Transverse colon (tissue), 4 donors: ENCODE results near the gene WDR27.

Experiments
- POLR2A ChIP-seq: fragments of 450-650 bp; IDR thresholded peaks from one replicate; pipeline ENCODE4 v1.6.1; 2016; ENCODE audit warnings: antibody characterized with exemption, mild to moderate bottlenecking, moderate library complexity
- POLR2AphosphoS5 ChIP-seq, 3 donors: sonication (generic); formaldehyde crosslinking; IDR thresholded peaks; one replicate each; pipeline ENCODE4 v1.6.1; 2016; ENCODE audit warnings: antibody characterized with exemption in 3 of 3
- TF ChIP-seq, protein P1 (sequence below), 5 experiments: fragments of 200-600 bp in 3 of 5; fragments of 450-650 bp in 2 of 5; sonication (generic) in 3 of 5; IDR thresholded peaks; 1 replicate in 2 of 5; 2 replicates in 3 of 5; pipeline ENCODE4 v1.5.1; 2016 to 2017; ENCODE audit warnings: antibody characterized with exemption in 5 of 5, inconsistent platforms in 3 of 5, mild to moderate bottlenecking in 2 of 5, moderate library complexity in 1 of 5

DNA sequence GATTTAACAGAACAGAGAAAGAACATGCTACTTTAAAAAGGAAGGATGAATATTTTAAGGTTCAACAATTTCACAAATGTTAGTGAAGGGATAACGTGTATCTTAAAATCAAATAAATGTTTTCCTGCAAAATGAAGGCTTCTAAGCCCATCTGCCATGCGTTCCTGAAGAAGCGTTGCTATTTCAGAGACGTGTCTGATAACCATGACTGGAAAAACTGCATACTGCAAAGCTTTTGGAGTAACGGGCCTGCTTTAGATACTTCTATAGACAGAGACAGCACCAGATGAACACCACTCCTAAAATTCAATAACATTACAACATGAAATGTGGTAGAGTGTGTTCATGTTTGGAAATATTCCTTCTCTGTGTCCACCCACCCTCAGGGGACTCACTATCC, 126.0 kb downstream of the WDR27 start:
- TF ChIP-seq, protein P1, sequence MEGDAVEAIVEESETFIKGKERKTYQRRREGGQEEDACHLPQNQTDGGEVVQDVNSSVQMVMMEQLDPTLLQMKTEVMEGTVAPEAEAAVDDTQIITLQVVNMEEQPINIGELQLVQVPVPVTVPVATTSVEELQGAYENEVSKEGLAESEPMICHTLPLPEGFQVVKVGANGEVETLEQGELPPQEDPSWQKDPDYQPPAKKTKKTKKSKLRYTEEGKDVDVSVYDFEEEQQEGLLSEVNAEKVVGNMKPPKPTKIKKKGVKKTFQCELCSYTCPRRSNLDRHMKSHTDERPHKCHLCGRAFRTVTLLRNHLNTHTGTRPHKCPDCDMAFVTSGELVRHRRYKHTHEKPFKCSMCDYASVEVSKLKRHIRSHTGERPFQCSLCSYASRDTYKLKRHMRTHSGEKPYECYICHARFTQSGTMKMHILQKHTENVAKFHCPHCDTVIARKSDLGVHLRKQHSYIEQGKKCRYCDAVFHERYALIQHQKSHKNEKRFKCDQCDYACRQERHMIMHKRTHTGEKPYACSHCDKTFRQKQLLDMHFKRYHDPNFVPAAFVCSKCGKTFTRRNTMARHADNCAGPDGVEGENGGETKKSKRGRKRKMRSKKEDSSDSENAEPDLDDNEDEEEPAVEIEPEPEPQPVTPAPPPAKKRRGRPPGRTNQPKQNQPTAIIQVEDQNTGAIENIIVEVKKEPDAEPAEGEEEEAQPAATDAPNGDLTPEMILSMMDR (IDR thresholded peaks at IDR 0.05), result no peak
- TF ChIP-seq POLR2AphosphoS5 (IDR thresholded peaks at IDR 0.05) (no peak), POLR2A (no peak)
